ENCODE results near the gene NDRG4. TPM values are rescaled to one million over a fixed set of nuclear protein-coding genes. Genes with fewer than 3 reads are reported as not detected.

The NDRG4 gene
- total and polyA plus RNA-seq, 9 donors = 1.6 to 10.5 (median 3.7) TPM

- Histone ChIP-seq H3K9me3 (no peaks in the 10 kb centered on the region), H3K4me1 (ENCODE audit: insufficient read depth) (no peaks in the 10 kb centered on the region), H3K27me3 (no peaks in the 10 kb centered on the region), H3K4me3 (no peak overlapping the region), H3K36me3 (no peaks in the 10 kb centered on the region), H3K27ac (no peak overlapping the region)
- TF ChIP-seq EP300 (IDR thresholded peaks at IDR 0.05) (no peak), POLR2A (IDR thresholded peaks at IDR 0.05) (no peak), CTCF (IDR thresholded peaks at IDR 0.05) (no peak)
- intact Hi-C loops (cut with DNase I) = no loop called here
- WGBS, 3 donors = 61 to 68% (median 62%) methylated on average over 3 of the region's 3 CpGs
- DNase-seq = no peak
These were observed 47.3 kb upstream of the NDRG4 start for GRCh38 chr16:58452640-58453039.

- Histone ChIP-seq H3K27ac (no peak overlapping the region), H3K4me3 (no peak overlapping the region), H3K9me3 (no peaks in the 10 kb centered on the region), H3K4me1 (ENCODE audit: insufficient read depth) (no peaks in the 10 kb centered on the region), H3K36me3 (no peaks in the 10 kb centered on the region), H3K27me3 (no peaks in the 10 kb centered on the region)
- intact Hi-C loops (cut with DNase I) = no loop called here
- TF ChIP-seq CTCF (IDR thresholded peaks at IDR 0.05) (no peak), EP300 (IDR thresholded peaks at IDR 0.05) (no peak), POLR2A (IDR thresholded peaks at IDR 0.05) (no peak)
- WGBS, 3 donors = 83 to 87% (median 83%) methylated on average over 2 of the region's 2 CpGs
- DNase-seq = no peak
These were observed 45.8 kb upstream of the NDRG4 start for GRCh38 chr16:58454178-58454577.

GRCh38 chr16:58454856-58455255 is 45.1 kb upstream of the NDRG4 start:
- no peaks in the 10 kb centered on the region for H3K4me1 ChIP-seq (ENCODE audit: insufficient read depth)
- intact Hi-C loops (cut with DNase I) = no loop called here
- DNase-seq = no peak
- H3K4me3 ChIP-seq = no peak overlapping the region
- H3K36me3 ChIP-seq = no peaks in the 10 kb centered on the region
- H3K9me3 ChIP-seq = no peaks in the 10 kb centered on the region
- TF ChIP-seq POLR2A (IDR thresholded peaks at IDR 0.05) (no peak), CTCF (IDR thresholded peaks at IDR 0.05) (no peak), EP300 (IDR thresholded peaks at IDR 0.05) (no peak)
- no peak overlapping the region for H3K27ac ChIP-seq
- WGBS, 3 donors = 78 to 90% (median 89%) methylated on average over 5 of the region's 5 CpGs
- H3K27me3 ChIP-seq = no peaks in the 10 kb centered on the region

GRCh38 chr16:58455750-58456149 is 44.2 kb upstream of the NDRG4 start:
- WGBS, 3 donors = 38 to 45% (median 39%) methylated on average over 2 of the region's 2 CpGs
- no peak for DNase-seq
- intact Hi-C loops (cut with DNase I) = no loop called here
- H3K36me3 ChIP-seq = no peaks in the 10 kb centered on the region
- no peak overlapping the region for H3K4me3 ChIP-seq
- H3K27me3 ChIP-seq = no peaks in the 10 kb centered on the region
- H3K27ac ChIP-seq = no peak overlapping the region
- no peaks in the 10 kb centered on the region for H3K4me1 ChIP-seq (ENCODE audit: insufficient read depth)
- H3K9me3 ChIP-seq = no peaks in the 10 kb centered on the region
- no peak for TF ChIP-seq EP300 (IDR thresholded peaks at IDR 0.05)
- TF ChIP-seq POLR2A (IDR thresholded peaks at IDR 0.05) = no peak
- no peak for TF ChIP-seq CTCF (IDR thresholded peaks at IDR 0.05)

GRCh38 chr16:58456193-58456592 is 43.8 kb upstream of the NDRG4 start:
- intact Hi-C loops (cut with DNase I) = no loop called here
- TF ChIP-seq EP300 (IDR thresholded peaks at IDR 0.05) = no peak
- TF ChIP-seq CTCF (IDR thresholded peaks at IDR 0.05) = no peak
- no peak for TF ChIP-seq POLR2A (IDR thresholded peaks at IDR 0.05)
- no peak overlapping the region for H3K27ac ChIP-seq
- H3K9me3 ChIP-seq = no peaks in the 10 kb centered on the region
- DNase-seq = no peak
- no peaks in the 10 kb centered on the region for H3K4me1 ChIP-seq (ENCODE audit: insufficient read depth)
- H3K4me3 ChIP-seq = no peak overlapping the region
- H3K27me3 ChIP-seq = no peaks in the 10 kb centered on the region
- H3K36me3 ChIP-seq = no peaks in the 10 kb centered on the region
- 11 to 13% (median 12%) methylated on average over 3 of the region's 3 CpGs for WGBS, 3 donors

All from ovary (tissue), 9 donors.